CD4-positive, alpha-beta T cell (primary cell): ENCODE results near the gene OSMR. TPM values are rescaled to one million over a fixed set of nuclear protein-coding genes. Genes with fewer than 3 reads are reported as not detected.

ENCODE experiments used
- ATAC-seq: fragments of 200-7000 bp; cut with Tn5 transposase; one replicate; pipeline ENCODE4 v1.10.0; 2022; ENCODE audit warnings: mild to moderate bottlenecking; ENCODE audit not compliant: poor library complexity
- CTCF ChIA-PET: fragments of 350-600 bp; sonication (Branson Sonifier 250); formaldehyde crosslinking; loops from one replicate; lab custom pipeline; 2021; ENCODE audit warnings: antibody characterized with exemption, inconsistent platforms; lab: Charles Lee
- POLR2A ChIA-PET: fragments of 350-600 bp; sonication (Branson Sonifier 250); formaldehyde crosslinking; loops from one replicate; lab custom pipeline; 2021; ENCODE audit warnings: antibody characterized with exemption, inconsistent platforms; lab: Charles Lee
- DNase-seq, 14 experiments: peaks; one replicate each; pipeline ENCODE4 v3.0.0-alpha.2; 2013 to 2020; ENCODE audit warnings: mixed read lengths in 2 of 14
- H3K27ac ChIP-seq, 2 donors: one replicate each; pipeline versions ENCODE4 v1.5.1 to v1.7.0; 2013; ENCODE audit warnings: low read length in 2 of 2, low read depth in 1 of 2, mild to moderate bottlenecking in 1 of 2
- H3K27me3 ChIP-seq, 2 experiments: 1 replicate in 1 of 2; 2 replicates in 1 of 2; pipeline versions ENCODE4 v1.6.1 to v1.7.0; 2013; ENCODE audit warnings: low read length in 2 of 2, control low read depth in 1 of 2, mild to moderate bottlenecking in 1 of 2, moderate library complexity in 1 of 2; ENCODE audit not compliant: insufficient read depth in 2 of 2, control insufficient read depth in 1 of 2
- H3K36me3 ChIP-seq: one replicate; pipeline ENCODE4 v1.6.1; 2013; ENCODE audit warnings: low read length, control low read depth; ENCODE audit not compliant: insufficient read depth
- H3K4me1 ChIP-seq: one replicate; pipeline ENCODE4 v1.6.1; 2013; ENCODE audit warnings: low read length, control low read depth; ENCODE audit not compliant: insufficient read depth
- H3K4me3 ChIP-seq: one replicate; pipeline ENCODE4 v1.5.1; 2013; ENCODE audit warnings: mild to moderate bottlenecking, low read length, moderate library complexity
- H3K9me3 ChIP-seq, 2 experiments: 1 replicate in 1 of 2; 2 replicates in 1 of 2; pipeline versions ENCODE4 v1.6.1 to v1.7.0; 2013; ENCODE audit warnings: low read length in 2 of 2, mild to moderate bottlenecking in 2 of 2, control low read depth in 1 of 2, moderate library complexity in 1 of 2; ENCODE audit not compliant: control insufficient read depth in 1 of 2, insufficient read depth in 1 of 2
- H3K27ac Mint-ChIP-seq: one replicate; pipeline ENCODE4 v1.8.0; 2020; ENCODE audit warnings: mixed read lengths
- H3K27me3 Mint-ChIP-seq: one replicate; pipeline ENCODE4 v1.8.0; 2021; ENCODE audit warnings: mixed read lengths
- H3K36me3 Mint-ChIP-seq: one replicate; pipeline ENCODE4 v1.8.0; 2021; ENCODE audit warnings: low read depth, mixed read lengths
- H3K4me1 Mint-ChIP-seq: one replicate; pipeline ENCODE4 v1.8.0; 2021; ENCODE audit warnings: low read depth, mixed read lengths
- H3K4me3 Mint-ChIP-seq: one replicate; pipeline ENCODE4 v1.8.0; 2020; ENCODE audit warnings: mild to moderate bottlenecking, mixed read lengths
- H3K9me3 Mint-ChIP-seq: one replicate; pipeline ENCODE4 v1.8.0; 2020; ENCODE audit warnings: mixed read lengths
- intact Hi-C, 2 experiments: fragments of 100-400 bp; cut with DNase I in 1 of 2; cut with micrococcal nuclease in 1 of 2; formaldehyde crosslinking; loops; one replicate each; pipeline versions ENCODE4 v1.15.1 to v1.9.0; 2023 to 2025; cut with DNase I, micrococcal nuclease
- total RNA-seq, 174 experiments: library from RNA in 2 of 174; stranded (reverse) in 2 of 174; gene quantifications; one replicate each; pipeline ENCODE4 v1.2.3 and lab custom pipeline; 2021 to 2026
- TF ChIP-seq, protein P1 (sequence below): fragments of 200-600 bp; IDR thresholded peaks from one replicate; pipeline ENCODE4 v1.8.0; 2022; ENCODE audit warnings: antibody characterized with exemption, mild to moderate bottlenecking

The OSMR gene
- total RNA-seq, 2 experiments from 2014 or later = not detected

DNA sequence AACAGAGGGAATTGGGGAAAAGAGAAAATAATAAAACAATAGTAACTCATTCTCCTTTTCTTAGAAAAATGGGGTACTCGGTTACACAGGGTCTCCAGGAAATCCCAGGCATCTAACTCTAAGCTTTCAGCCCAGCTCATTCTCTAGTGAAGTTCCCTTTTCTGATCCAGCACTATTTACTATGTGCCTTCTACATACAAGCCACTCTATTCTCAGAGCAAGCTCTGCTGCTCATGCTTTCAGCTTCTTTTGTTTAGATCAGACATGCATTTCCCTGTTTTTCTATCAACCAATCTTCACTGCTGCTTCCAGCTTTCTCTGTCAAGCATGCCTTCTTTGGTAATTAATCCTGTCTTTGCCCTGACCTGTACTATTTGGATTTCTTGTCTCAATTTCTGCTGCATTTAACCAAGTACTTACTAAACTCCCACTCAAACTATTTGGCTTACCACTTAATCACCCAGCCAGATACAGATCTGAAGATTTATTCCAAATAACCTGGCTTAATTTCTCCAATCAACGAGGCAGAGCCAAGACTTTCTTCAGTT, 25.3 kb downstream of the OSMR start:
- Histone ChIP-seq H3K27me3 (peaks cover 7 to 23% of the 10 kb centered on the region in 2 experiments), H3K9me3 (peaks cover 0 to 8% of the 10 kb centered on the region in 2 experiments), H3K27ac (no peak overlapping the region), H3K4me1 (no peaks in the 10 kb centered on the region), H3K36me3 (no peaks in the 10 kb centered on the region), H3K4me3 (no peak overlapping the region)
- TF ChIP-seq, protein P1, sequence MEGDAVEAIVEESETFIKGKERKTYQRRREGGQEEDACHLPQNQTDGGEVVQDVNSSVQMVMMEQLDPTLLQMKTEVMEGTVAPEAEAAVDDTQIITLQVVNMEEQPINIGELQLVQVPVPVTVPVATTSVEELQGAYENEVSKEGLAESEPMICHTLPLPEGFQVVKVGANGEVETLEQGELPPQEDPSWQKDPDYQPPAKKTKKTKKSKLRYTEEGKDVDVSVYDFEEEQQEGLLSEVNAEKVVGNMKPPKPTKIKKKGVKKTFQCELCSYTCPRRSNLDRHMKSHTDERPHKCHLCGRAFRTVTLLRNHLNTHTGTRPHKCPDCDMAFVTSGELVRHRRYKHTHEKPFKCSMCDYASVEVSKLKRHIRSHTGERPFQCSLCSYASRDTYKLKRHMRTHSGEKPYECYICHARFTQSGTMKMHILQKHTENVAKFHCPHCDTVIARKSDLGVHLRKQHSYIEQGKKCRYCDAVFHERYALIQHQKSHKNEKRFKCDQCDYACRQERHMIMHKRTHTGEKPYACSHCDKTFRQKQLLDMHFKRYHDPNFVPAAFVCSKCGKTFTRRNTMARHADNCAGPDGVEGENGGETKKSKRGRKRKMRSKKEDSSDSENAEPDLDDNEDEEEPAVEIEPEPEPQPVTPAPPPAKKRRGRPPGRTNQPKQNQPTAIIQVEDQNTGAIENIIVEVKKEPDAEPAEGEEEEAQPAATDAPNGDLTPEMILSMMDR = no peak
- Mint-ChIP-seq H3K36me3 (no peaks in the 10 kb centered on the region), H3K4me3 (no peak overlapping the region), H3K27ac (no peak overlapping the region), H3K27me3 (peaks cover 61% of the 10 kb centered on the region), H3K4me1 (no peaks in the 10 kb centered on the region), H3K9me3 (peaks cover 2% of the 10 kb centered on the region)
- no peak for ATAC-seq
- ChIA-PET CTCF (no interaction called here), POLR2A (no interaction called here)
- no peak for DNase-seq
- intact Hi-C loops = no loop called here

DNA sequence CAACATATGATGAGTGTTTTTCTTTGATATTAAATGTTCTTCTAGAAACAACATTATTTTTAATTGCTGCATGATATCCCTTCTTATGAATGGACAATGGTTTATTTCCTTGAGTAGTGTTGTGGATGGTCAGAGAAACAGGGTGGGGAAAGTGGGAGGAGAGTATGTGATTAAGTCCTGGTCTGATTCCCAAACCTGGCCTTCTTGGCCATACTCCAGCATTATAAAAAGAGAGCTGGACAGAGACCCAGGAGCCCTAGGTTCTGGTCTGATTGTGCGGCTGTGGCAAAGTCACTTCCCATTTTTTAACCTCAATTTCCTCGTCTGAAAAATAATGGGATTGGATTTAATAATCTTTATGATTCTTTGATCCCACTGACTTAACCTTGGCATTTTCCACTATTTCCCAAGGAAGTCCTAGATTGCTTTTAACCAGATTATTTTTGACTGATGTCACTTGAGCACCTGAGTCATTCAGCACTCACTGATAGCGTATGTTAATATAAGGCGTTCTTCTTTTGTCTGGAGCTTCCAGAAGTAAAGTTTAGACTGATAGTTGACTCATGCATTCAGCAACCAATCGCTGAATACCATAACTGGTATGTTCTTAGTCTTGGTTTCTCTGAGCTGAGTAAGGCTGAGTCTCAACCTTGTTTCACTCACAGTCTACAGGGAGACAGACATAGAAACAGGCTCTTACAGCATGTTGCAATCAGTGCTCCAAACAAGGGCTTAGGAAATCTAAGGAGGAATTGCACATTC, 26.2 kb downstream of the OSMR start:
- no peaks in the 10 kb centered on the region for H3K4me1 ChIP-seq
- intact Hi-C loops = no loop called here
- ATAC-seq (no peak), DNase-seq (no peak)
- peaks cover 2% of the 10 kb centered on the region for H3K9me3 Mint-ChIP-seq
- H3K4me1 Mint-ChIP-seq = no peaks in the 10 kb centered on the region
- no peaks in the 10 kb centered on the region for H3K36me3 ChIP-seq
- peaks cover 68% of the 10 kb centered on the region for H3K27me3 Mint-ChIP-seq
- ChIA-PET CTCF (no interaction called here), POLR2A (no interaction called here)
- H3K27ac ChIP-seq = no peak overlapping the region
- TF ChIP-seq, protein P1 = no peak
- H3K4me3 ChIP-seq = no peak overlapping the region
- no peak overlapping the region for H3K27ac Mint-ChIP-seq
- peaks cover 7 to 26% of the 10 kb centered on the region in 2 experiments for H3K27me3 ChIP-seq
- peaks cover 0 to 3% of the 10 kb centered on the region in 2 experiments for H3K9me3 ChIP-seq
- H3K36me3 Mint-ChIP-seq = no peaks in the 10 kb centered on the region
- no peak overlapping the region for H3K4me3 Mint-ChIP-seq

DNA sequence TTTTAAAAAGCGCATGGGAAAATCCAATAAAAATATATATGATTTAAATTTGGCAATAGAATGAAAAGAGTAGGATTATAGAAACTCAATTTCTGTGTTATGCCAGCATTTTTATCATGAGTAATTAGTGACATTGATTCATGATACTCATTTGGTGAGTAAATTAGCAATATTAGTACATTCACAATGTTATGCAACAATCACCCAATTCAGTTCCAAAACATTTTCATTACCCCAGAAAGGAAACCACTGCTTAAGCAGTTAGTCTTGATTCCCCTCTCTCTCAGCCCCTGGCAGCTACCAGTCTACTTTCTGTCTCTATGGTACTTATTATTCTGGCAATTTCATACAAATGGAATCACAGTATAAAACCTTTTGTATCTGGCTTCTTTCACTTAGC, 27.0 kb downstream of the OSMR start:
- H3K27me3 Mint-ChIP-seq = peaks cover 74% of the 10 kb centered on the region
- ATAC-seq (no peak), DNase-seq (no peak)
- H3K4me1 ChIP-seq = no peaks in the 10 kb centered on the region
- no peak overlapping the region for H3K27ac ChIP-seq
- intact Hi-C loops = no loop called here
- H3K4me3 Mint-ChIP-seq = no peak overlapping the region
- peaks cover 0 to 3% of the 10 kb centered on the region in 2 experiments for H3K9me3 ChIP-seq
- TF ChIP-seq, protein P1 = no peak
- peaks cover 2% of the 10 kb centered on the region for H3K9me3 Mint-ChIP-seq
- no peak overlapping the region for H3K27ac Mint-ChIP-seq
- CTCF ChIA-PET = no interaction called here
- no peaks in the 10 kb centered on the region for H3K36me3 ChIP-seq
- no peaks in the 10 kb centered on the region for H3K4me1 Mint-ChIP-seq
- no peak overlapping the region for H3K4me3 ChIP-seq
- no peaks in the 10 kb centered on the region for H3K36me3 Mint-ChIP-seq
- peaks cover 7 to 28% of the 10 kb centered on the region in 2 experiments for H3K27me3 ChIP-seq
- POLR2A ChIA-PET = no interaction called here
